GM06990 (cell line): Measurements from ENCODE around the gene DNASE1.
"Not testable (repeated sequence)": the region's sequence is repeated elsewhere in the genome, so short reads cannot be mapped to it uniquely, and the experiment has no call there.

Experiments
- DNase-seq: peaks from one replicate; pipeline ENCODE4 v3.0.0-alpha.2; 2011; ENCODE audit not compliant: insufficient read length; ENCODE audit errors: extremely low read depth
- H3K27me3 ChIP-seq: replicated peaks from 2 replicates; pipeline ENCODE4 v1.6.0; 2011; ENCODE audit warnings: low read length; ENCODE audit not compliant: control insufficient read depth, insufficient read depth
- H3K36me3 ChIP-seq: 2 replicates; pipeline ENCODE4 v1.5.1; 2011; ENCODE audit warnings: low read length; ENCODE audit not compliant: control insufficient read depth, insufficient read depth
- H3K4me3 ChIP-seq: replicated peaks from 2 replicates; pipeline ENCODE4 v1.5.1; 2011; ENCODE audit warnings: low read depth, mild to moderate bottlenecking, control low read depth, low read length
- CTCF ChIP-seq: IDR thresholded peaks from 2 replicates; pipeline ENCODE4 v1.5.1; 2011; ENCODE audit warnings: low read length, control low read depth, mild to moderate bottlenecking, inconsistent platforms; ENCODE audit not compliant: insufficient read depth, poor library complexity, severe bottlenecking

The DNASE1 gene

GRCh38 chr16:3652373-3653195, 1.9 kb upstream of the DNASE1 start:
- Histone ChIP-seq H3K4me3 (no peak overlapping the region), H3K27me3 (no peaks in the 10 kb centered on the region), H3K36me3 (peaks cover 26% of the 10 kb centered on the region)
- DNase-seq, result no peak
- no peak for TF ChIP-seq CTCF

- no peak overlapping the region for H3K4me3 ChIP-seq
- no peak for DNase-seq
- no peaks in the 10 kb centered on the region for H3K27me3 ChIP-seq
- peaks cover 36% of the 10 kb centered on the region for H3K36me3 ChIP-seq
- no peak for TF ChIP-seq CTCF
These were observed 522 bp downstream of the DNASE1 start for GRCh38 chr16:3655030-3655395.

GRCh38 chr16:3655396-3656159, 1.1 kb downstream of the DNASE1 start:
- DNase-seq, result no peak
- peaks cover 39% of the 10 kb centered on the region for H3K36me3 ChIP-seq

GRCh38 chr16:3656160-3656490, 1.6 kb downstream of the DNASE1 start:
- H3K36me3 ChIP-seq, result peaks cover 37% of the 10 kb centered on the region
- DNase-seq, H3K4me3 ChIP-seq, H3K27me3 ChIP-seq: not testable (repeated sequence)

More at GRCh38 chr16:3655396-3656159, 1.1 kb downstream of the DNASE1 start:
- TF ChIP-seq CTCF, result no peak
- Histone ChIP-seq H3K4me3 (no peak overlapping the region), H3K27me3 (no peaks in the 10 kb centered on the region)

- Histone ChIP-seq H3K27me3 (no peaks in the 10 kb centered on the region), H3K4me3 (no peak overlapping the region), H3K36me3 (peaks cover 38% of the 10 kb centered on the region)
- TF ChIP-seq CTCF, result no peak
- no peak for DNase-seq
These were observed 2.3 kb downstream of the DNASE1 start for GRCh38 chr16:3656491-3657468.

- Histone ChIP-seq H3K36me3 (peaks cover 44% of the 10 kb centered on the region), H3K27me3 (no peaks in the 10 kb centered on the region), H3K4me3 (no peak overlapping the region)
- DNase-seq, result no peak
- TF ChIP-seq CTCF, result no peak
These were observed 4.8 kb downstream of the DNASE1 start for GRCh38 chr16:3659251-3659650.
